SK-N-SH (cell line): Measurements from ENCODE around the gene CDK15.

Experiments used
- CTCF ChIP-seq: fragments of 200-600 bp; sonication (generic); IDR thresholded peaks from 2 replicates; pipeline ENCODE4 v1.6.1; 2017; ENCODE audit warnings: antibody characterized with exemption, mild to moderate bottlenecking, moderate library complexity
- EZH2phosphoT487 ChIP-seq: fragments of 200-600 bp; sonication (generic); IDR thresholded peaks from 2 replicates; pipeline ENCODE4 v1.6.1; 2017; ENCODE audit warnings: low read depth, mixed run types, mild to moderate bottlenecking, antibody characterized with exemption, moderate library complexity, borderline replicate concordance
- GABPA ChIP-seq: IDR thresholded peaks from 2 replicates; pipeline ENCODE4 v1.4.0; 2012; ENCODE audit warnings: low read depth, mild to moderate bottlenecking
- GATA2 ChIP-seq: sonication (generic); formaldehyde crosslinking; IDR thresholded peaks from 2 replicates; pipeline ENCODE4 v1.5.0; 2020; ENCODE audit warnings: mild to moderate bottlenecking, missing genetic modification reagents
- MXI1 ChIP-seq: IDR thresholded peaks from 2 replicates; pipeline ENCODE4 v1.6.1; 2012; ENCODE audit warnings: mild to moderate bottlenecking, low read depth, low read length, improper control_type of control experiment
- RFX5 ChIP-seq: IDR thresholded peaks from 2 replicates; pipeline ENCODE4 v1.6.1; 2012; ENCODE audit warnings: mild to moderate bottlenecking, improper control_type of control experiment, low read length
- RXRA ChIP-seq: IDR thresholded peaks from 2 replicates; pipeline ENCODE4 v1.4.0; 2012; ENCODE audit warnings: low read depth, mild to moderate bottlenecking, borderline replicate concordance
- TAF1 ChIP-seq: IDR thresholded peaks from 2 replicates; pipeline ENCODE4 v1.6.1; 2012; ENCODE audit warnings: low read depth, mild to moderate bottlenecking, low read length, moderate library complexity, borderline replicate concordance
- TF ChIP-seq, protein P1 (sequence below): fragments of 150-350 bp; IDR thresholded peaks from 2 replicates; pipeline ENCODE4 v1.6.1; 2016; ENCODE audit warnings: mild to moderate bottlenecking, low read depth, low read length
- TF ChIP-seq, protein P2 (sequence below): IDR thresholded peaks from 2 replicates; pipeline ENCODE4 v1.6.1; 2012; ENCODE audit warnings: mild to moderate bottlenecking, low read depth, low read length, moderate library complexity

DNA sequence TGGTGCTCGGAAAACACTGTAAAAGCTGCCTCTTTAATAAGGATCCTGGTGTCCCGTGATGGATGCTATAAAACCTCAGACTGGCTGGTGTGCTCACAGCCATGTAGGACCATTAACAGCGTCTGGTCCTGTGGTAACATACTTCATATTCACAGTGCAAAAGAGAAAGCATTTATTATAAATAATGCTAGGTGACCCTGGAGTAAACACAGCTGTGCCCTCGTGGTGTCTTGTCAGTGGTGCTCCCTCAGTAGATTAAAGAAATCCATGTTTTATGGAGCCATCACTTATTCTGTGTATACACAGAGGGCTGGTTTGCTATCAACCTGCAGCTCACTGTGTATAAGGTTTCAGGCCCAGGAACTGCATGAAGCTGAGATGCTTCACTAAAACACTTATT, 106.9 kb downstream of the CDK15 start:
- TF ChIP-seq GABPA (no peak), CTCF (no peak), MXI1 (no peak), EZH2phosphoT487 (no peak), RXRA (no peak), RFX5 (no peak), TAF1 (no peak), GATA2 (CRISPR knock-in tag) (no peak)
- TF ChIP-seq, protein P1, sequence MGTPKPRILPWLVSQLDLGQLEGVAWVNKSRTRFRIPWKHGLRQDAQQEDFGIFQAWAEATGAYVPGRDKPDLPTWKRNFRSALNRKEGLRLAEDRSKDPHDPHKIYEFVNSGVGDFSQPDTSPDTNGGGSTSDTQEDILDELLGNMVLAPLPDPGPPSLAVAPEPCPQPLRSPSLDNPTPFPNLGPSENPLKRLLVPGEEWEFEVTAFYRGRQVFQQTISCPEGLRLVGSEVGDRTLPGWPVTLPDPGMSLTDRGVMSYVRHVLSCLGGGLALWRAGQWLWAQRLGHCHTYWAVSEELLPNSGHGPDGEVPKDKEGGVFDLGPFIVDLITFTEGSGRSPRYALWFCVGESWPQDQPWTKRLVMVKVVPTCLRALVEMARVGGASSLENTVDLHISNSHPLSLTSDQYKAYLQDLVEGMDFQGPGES, result no peak
- TF ChIP-seq, protein P2, sequence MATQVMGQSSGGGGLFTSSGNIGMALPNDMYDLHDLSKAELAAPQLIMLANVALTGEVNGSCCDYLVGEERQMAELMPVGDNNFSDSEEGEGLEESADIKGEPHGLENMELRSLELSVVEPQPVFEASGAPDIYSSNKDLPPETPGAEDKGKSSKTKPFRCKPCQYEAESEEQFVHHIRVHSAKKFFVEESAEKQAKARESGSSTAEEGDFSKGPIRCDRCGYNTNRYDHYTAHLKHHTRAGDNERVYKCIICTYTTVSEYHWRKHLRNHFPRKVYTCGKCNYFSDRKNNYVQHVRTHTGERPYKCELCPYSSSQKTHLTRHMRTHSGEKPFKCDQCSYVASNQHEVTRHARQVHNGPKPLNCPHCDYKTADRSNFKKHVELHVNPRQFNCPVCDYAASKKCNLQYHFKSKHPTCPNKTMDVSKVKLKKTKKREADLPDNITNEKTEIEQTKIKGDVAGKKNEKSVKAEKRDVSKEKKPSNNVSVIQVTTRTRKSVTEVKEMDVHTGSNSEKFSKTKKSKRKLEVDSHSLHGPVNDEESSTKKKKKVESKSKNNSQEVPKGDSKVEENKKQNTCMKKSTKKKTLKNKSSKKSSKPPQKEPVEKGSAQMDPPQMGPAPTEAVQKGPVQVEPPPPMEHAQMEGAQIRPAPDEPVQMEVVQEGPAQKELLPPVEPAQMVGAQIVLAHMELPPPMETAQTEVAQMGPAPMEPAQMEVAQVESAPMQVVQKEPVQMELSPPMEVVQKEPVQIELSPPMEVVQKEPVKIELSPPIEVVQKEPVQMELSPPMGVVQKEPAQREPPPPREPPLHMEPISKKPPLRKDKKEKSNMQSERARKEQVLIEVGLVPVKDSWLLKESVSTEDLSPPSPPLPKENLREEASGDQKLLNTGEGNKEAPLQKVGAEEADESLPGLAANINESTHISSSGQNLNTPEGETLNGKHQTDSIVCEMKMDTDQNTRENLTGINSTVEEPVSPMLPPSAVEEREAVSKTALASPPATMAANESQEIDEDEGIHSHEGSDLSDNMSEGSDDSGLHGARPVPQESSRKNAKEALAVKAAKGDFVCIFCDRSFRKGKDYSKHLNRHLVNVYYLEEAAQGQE, result no peak
